ENCODE measurements around the gene LRCOL1. TPM values are rescaled to one million over a fixed set of nuclear protein-coding genes. Genes with fewer than 3 reads are reported as not detected.

LRCOL1 gene
- total RNA-seq: not detected

- Histone ChIP-seq H3K36me3 (no peaks in the 10 kb centered on the region), H3K27ac (no peak within 1 kb of the TSS), H3K9me3 (peaks cover 3 to 10% of the 10 kb centered on the region in 2 donors), H3K4me1 (no peaks in the 10 kb centered on the region), H3K4me3 (peak within 1 kb of the TSS in 1 of 2 donors; percentile 27), H3K27me3 (no peaks in the 10 kb centered on the region)
- TF ChIP-seq, protein P1, sequence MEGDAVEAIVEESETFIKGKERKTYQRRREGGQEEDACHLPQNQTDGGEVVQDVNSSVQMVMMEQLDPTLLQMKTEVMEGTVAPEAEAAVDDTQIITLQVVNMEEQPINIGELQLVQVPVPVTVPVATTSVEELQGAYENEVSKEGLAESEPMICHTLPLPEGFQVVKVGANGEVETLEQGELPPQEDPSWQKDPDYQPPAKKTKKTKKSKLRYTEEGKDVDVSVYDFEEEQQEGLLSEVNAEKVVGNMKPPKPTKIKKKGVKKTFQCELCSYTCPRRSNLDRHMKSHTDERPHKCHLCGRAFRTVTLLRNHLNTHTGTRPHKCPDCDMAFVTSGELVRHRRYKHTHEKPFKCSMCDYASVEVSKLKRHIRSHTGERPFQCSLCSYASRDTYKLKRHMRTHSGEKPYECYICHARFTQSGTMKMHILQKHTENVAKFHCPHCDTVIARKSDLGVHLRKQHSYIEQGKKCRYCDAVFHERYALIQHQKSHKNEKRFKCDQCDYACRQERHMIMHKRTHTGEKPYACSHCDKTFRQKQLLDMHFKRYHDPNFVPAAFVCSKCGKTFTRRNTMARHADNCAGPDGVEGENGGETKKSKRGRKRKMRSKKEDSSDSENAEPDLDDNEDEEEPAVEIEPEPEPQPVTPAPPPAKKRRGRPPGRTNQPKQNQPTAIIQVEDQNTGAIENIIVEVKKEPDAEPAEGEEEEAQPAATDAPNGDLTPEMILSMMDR (IDR thresholded peaks at IDR 0.05): no peak
- DNase-seq (ENCODE audit: low spot score): no peak
Observed at GRCh38 chr12:132610051-132610759, at the start of gene LRCOL1. LRCOL1 (minus strand) TSS chr12:132610582; CDS start chr12:132606251, 4,331 bp downstream.

GRCh38 chr12:132660052-132660451 is 49.7 kb upstream of the LRCOL1 start:
- TF ChIP-seq, protein P1 (IDR thresholded peaks at IDR 0.05): no peak
- H3K9me3 ChIP-seq: no peaks in the 10 kb centered on the region
- no peak overlapping the region for H3K27ac ChIP-seq
- H3K4me3 ChIP-seq: no peak overlapping the region
- peaks cover 71% of the 10 kb centered on the region for H3K36me3 ChIP-seq
- DNase-seq (ENCODE audit: low spot score): no peak
- H3K27me3 ChIP-seq: no peaks in the 10 kb centered on the region
- no peaks in the 10 kb centered on the region for H3K4me1 ChIP-seq

DNA sequence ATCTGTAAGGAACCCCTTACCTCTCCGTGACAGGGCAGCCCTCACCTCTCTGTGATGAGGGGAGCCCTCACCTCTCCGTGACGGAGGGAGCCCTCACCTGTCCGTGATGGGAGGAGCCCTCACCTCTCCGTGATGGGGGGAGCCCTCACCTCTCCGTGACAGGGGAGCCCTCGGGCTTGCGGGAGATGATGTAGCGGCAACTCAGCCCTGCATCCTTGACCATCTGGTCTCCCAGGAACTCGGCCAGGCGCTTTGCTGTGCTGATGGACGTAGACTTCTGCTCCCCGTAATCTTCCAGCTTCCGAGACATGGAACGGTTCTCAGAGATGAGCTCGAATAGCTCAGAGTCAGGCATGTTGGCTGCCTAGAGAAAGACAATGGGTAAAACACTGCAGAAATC is 48.8 kb upstream of the LRCOL1 start:
- TF ChIP-seq, protein P1 (IDR thresholded peaks at IDR 0.05): no peak
- Histone ChIP-seq H3K36me3 (peaks cover 66% of the 10 kb centered on the region), H3K4me1 (no peaks in the 10 kb centered on the region), H3K27me3 (no peaks in the 10 kb centered on the region), H3K27ac (no peak overlapping the region), H3K9me3 (no peaks in the 10 kb centered on the region), H3K4me3 (no peak overlapping the region)
- no peak for DNase-seq (ENCODE audit: low spot score)

DNA sequence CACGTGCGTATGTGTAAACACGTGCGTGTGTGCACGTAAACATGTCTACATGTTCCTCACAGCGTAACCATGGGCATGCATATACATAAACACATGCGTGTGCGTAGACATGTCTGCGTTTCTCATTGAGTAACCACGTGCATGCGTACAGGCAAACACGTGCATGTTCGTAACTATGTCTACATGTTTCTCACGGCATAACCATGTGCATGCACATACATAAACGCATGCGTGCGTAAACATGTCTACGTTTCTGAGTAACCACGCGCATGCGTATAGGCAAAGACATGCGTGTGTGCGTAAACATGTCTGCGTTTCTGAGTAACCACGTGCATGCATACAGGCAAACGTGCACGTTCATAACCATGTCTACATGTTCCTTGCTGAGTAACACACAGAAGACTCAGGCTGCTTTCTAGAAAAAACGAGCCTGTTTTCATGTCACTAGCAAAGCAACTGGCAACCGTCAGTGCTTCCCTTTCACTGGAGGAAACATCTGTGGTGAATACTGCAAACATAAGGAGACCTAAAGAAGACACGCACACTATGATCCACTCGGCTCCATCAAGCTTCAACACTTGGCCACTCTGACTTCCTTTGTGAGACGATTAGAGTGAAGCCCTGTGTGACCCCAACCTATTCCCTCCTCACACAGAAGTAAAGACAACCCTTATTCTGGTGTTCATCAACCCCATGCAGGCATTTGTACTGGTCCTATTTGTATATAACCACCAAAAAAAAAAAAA is 47.9 kb upstream of the LRCOL1 start:
- Histone ChIP-seq H3K4me1 (no peaks in the 10 kb centered on the region), H3K27ac (no peak overlapping the region), H3K4me3 (no peak overlapping the region), H3K9me3 (no peaks in the 10 kb centered on the region), H3K27me3 (no peaks in the 10 kb centered on the region), H3K36me3 (peaks cover 68% of the 10 kb centered on the region)
- TF ChIP-seq, protein P1 (IDR thresholded peaks at IDR 0.05): no peak
- no peak for DNase-seq (ENCODE audit: low spot score)

DNA sequence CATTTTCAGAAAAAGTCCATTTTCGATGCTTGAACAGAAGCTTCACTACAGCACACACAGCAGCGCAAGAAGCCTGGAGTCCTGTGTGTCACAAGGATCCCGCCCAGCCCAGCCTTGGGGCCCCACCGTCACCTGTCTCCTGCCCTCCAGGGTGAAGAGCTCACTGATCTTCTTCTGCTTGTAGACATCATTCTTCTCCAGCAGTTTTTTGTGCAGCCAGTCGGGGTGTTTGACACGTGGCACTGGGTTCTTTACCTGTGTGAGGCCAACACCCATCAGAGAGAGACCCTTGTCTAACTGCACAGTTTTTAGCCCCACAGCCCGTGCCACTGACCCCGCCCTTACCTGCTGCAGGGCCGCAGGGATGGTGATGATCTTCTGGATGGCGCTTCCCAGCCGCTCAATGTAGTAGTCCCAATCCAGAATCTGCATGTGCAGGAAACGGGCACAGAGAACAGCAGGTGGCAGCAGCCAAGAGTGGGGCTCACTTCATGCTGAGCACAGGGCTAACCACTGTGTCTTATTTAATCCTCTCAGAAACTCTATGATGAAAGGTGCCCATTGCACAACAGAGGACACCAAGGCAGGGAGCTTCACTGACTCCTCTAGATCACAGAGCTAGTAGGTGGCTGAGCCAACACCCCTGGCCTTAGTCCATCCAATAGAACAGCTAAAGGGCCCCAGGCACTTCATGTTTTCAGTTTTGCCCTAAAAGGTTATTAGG is 46.8 kb upstream of the LRCOL1 start:
- Histone ChIP-seq H3K9me3 (no peaks in the 10 kb centered on the region), H3K27me3 (no peaks in the 10 kb centered on the region), H3K27ac (no peak overlapping the region), H3K36me3 (peaks cover 63% of the 10 kb centered on the region), H3K4me1 (no peaks in the 10 kb centered on the region), H3K4me3 (no peak overlapping the region)
- TF ChIP-seq, protein P1 (IDR thresholded peaks at IDR 0.05): no peak
- DNase-seq (ENCODE audit: low spot score): no peak
